HG03108 (cell line): ENCODE results near the gene CDK13.

Source experiments
- ATAC-seq: cut with Tn5 transposase; IDR thresholded peaks from one replicate; pipeline ENCODE4 v1.9.1; 2021; ENCODE audit warnings: moderate library complexity; ENCODE audit not compliant: unreplicated experiment

The CDK13 gene

GRCh38 chr7:40008223-40008815 lies 58.3 kb downstream of the CDK13 start:
- ATAC-seq, result no peak

GRCh38 chr7:40009301-40009700 lies 59.2 kb downstream of the CDK13 start:
- no peak for ATAC-seq

- ATAC-seq, result no peak
Observed at GRCh38 chr7:40014376-40014775, 64.3 kb downstream of the CDK13 start.

- peak; percentile 88 for ATAC-seq
Observed at GRCh38 chr7:40015790-40016296, 65.8 kb downstream of the CDK13 start.

GRCh38 chr7:40019558-40019957 lies 69.5 kb downstream of the CDK13 start:
- ATAC-seq, result no peak

- no peak for ATAC-seq
Observed at GRCh38 chr7:40024048-40024447, 74.0 kb downstream of the CDK13 start.

GRCh38 chr7:40024841-40025240 lies 74.8 kb downstream of the CDK13 start:
- no peak for ATAC-seq

- ATAC-seq, result no peak
Observed at GRCh38 chr7:40027545-40027944, 77.5 kb downstream of the CDK13 start.

- ATAC-seq, result no peak
Observed at GRCh38 chr7:40033826-40034225, 83.8 kb downstream of the CDK13 start.

- ATAC-seq, result no peak
Observed at GRCh38 chr7:40041456-40041855, 91.4 kb downstream of the CDK13 start.

GRCh38 chr7:40043164-40043563 lies 93.1 kb downstream of the CDK13 start:
- no peak for ATAC-seq

- no peak for ATAC-seq
Observed at GRCh38 chr7:40047661-40048060, 97.6 kb downstream of the CDK13 start.

GRCh38 chr7:40057292-40057691 lies 107.2 kb downstream of the CDK13 start:
- ATAC-seq, result no peak

GRCh38 chr7:40058026-40058425 lies 108.0 kb downstream of the CDK13 start:
- ATAC-seq, result no peak

GRCh38 chr7:40058636-40059035 lies 108.6 kb downstream of the CDK13 start:
- ATAC-seq, result no peak

- no peak for ATAC-seq
Observed at GRCh38 chr7:40059057-40059456, 109.0 kb downstream of the CDK13 start.

- no peak for ATAC-seq
Observed at GRCh38 chr7:40072268-40072667, 122.2 kb downstream of the CDK13 start.

GRCh38 chr7:40073239-40073638 lies 123.2 kb downstream of the CDK13 start:
- no peak for ATAC-seq

- no peak for ATAC-seq
Observed at GRCh38 chr7:40077849-40078248, 127.8 kb downstream of the CDK13 start.

GRCh38 chr7:40092182-40092581 lies 142.1 kb downstream of the CDK13 start:
- ATAC-seq, result no peak

GRCh38 chr7:40093631-40094350 lies 143.7 kb downstream of the CDK13 start:
- ATAC-seq, result no peak

- no peak for ATAC-seq
Observed at GRCh38 chr7:40095230-40095629, 145.2 kb downstream of the CDK13 start.
